GM19238 (cell line): ENCODE results near the gene GANC.

Source experiments
- DNase-seq: peaks from one replicate; pipeline ENCODE4 v3.0.0; 2011; ENCODE audit warnings: low spot score; ENCODE audit not compliant: insufficient read length

Gene GANC

GRCh38 chr15:42343596-42344232, 70.7 kb downstream of the GANC start:
- DNase-seq = no peak

- no peak for DNase-seq
Measured at GRCh38 chr15:42344763-42345162, 71.8 kb downstream of the GANC start.

GRCh38 chr15:42345504-42345903, 72.5 kb downstream of the GANC start:
- DNase-seq = no peak

- DNase-seq = no peak
Measured at GRCh38 chr15:42348083-42348482, 75.1 kb downstream of the GANC start.

- no peak for DNase-seq
Measured at GRCh38 chr15:42349186-42349585, 76.2 kb downstream of the GANC start.

GRCh38 chr15:42352401-42352800, 79.4 kb downstream of the GANC start:
- no peak for DNase-seq

- DNase-seq = no peak
Measured at GRCh38 chr15:42353061-42353460, 80.1 kb downstream of the GANC start.

GRCh38 chr15:42354824-42355223, 81.8 kb downstream of the GANC start:
- DNase-seq = no peak

DNA sequence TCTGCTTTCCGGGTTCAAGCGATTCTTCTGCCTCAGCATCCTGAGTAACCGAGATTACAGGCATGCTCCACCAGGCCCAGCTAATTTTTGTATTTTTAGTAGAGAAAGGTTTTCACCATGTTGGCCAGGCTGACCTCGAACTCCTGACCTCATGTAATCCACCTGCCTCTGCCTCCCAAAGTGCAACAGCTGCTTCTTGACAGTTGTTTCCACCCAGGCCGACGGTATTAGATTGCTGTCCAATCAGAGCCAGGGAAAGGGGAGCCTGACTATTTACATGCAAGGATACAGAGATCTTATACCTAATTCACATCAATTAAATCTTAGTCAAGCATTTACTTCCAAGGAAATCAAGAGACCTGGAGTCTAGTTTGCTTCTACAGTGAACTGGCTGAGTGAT, 82.3 kb downstream of the GANC start:
- no peak for DNase-seq

DNA sequence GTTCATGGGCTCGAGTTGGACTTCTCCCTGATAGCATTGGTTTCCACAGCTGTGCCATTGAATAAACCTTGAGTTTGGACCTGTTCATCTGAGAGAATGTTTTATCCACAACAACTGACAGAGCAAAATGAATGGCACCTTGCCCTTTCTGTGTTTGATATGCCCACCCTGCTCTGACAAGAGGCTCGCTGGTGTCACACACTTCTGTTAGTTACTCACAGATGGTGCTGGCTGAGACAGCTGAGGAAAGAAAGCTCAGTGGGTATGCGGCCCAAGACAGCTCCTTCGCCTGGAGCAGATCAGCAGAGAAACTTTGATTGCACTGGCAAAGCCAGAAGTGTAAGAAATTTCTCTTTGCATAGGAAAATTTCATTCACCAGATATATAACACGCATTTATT, 83.8 kb downstream of the GANC start:
- DNase-seq = no peak

DNA sequence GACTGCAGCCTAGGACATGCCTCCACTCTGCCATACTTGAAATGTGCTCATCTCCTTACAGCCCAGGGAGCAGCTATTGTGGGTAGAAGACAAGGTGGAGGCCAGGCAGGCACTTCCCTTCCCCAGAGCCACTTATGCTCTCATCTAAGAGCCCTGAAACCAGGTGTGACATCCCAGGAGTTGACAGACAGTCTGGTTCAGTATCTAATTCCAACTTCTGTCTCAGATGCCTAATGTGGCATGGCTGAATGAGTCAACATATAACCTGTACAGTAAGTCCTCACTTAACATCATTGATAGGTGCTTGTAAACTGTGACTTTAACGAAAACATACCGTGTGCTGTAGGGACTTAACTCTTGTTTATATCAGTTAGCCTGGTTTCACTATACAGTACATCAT, 85.1 kb downstream of the GANC start:
- DNase-seq = no peak

- DNase-seq = no peak
Measured at GRCh38 chr15:42359249-42359648, 86.2 kb downstream of the GANC start, which contains the start of gene CAPN3. Gene CAPN3, plus strand, starts transcription at chr15:42359501. Its CDS starts 305 bp downstream, at chr15:42359806.

GRCh38 chr15:42359985-42360384, 87.0 kb downstream of the GANC start:
- no peak for DNase-seq

GRCh38 chr15:42360535-42361112, 87.6 kb downstream of the GANC start:
- no peak for DNase-seq

- DNase-seq = no peak
Measured at GRCh38 chr15:42363487-42363886, 90.5 kb downstream of the GANC start.

DNA sequence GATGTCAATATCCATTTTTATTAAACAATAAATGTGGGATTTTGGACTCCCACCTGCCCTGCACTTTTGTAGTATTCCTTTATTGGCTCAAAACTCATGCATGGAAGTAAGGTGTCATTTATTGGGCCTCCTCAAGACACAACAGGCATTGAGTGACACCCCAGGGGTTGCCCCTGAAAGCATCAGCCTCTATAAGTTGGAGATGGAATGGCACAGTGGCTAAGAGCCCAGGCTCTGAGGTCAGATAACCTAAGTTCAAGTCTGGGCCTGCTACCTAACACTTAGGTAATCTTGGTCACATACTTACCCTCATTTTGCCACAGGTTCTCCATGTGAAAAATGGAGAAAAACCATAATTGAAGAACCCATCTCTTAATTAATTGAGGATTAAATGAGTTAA, 90.9 kb downstream of the GANC start:
- DNase-seq = no peak

- DNase-seq = no peak
Measured at GRCh38 chr15:42364529-42364928, 91.5 kb downstream of the GANC start.

GRCh38 chr15:42365921-42366550, 93.0 kb downstream of the GANC start:
- DNase-seq = no peak

GRCh38 chr15:42367041-42367440, 94.0 kb downstream of the GANC start:
- no peak for DNase-seq

- DNase-seq = no peak
Measured at GRCh38 chr15:42368096-42368495, 95.1 kb downstream of the GANC start.

GRCh38 chr15:42371096-42371495, 98.1 kb downstream of the GANC start:
- no peak for DNase-seq

DNA sequence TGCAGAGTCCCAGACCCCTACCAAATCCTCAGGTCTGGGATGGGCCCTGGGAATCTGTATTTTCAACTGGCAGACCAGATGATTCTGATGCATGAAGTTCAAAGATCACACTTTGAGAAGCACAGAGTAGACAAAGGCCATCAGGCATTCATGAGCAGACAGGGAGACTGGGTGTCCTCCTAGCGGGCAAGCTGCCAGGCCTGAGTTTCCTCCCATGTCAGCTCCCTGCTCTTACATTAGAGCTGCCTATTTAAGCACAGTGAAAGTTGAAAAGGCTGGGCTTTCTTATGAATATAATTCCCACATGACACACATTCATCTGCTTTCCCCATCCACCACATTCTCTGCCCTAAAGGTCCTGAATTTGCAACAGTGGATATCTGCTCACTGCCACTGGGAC, 100.3 kb downstream of the GANC start:
- no peak for DNase-seq

GRCh38 chr15:42373936-42374335, 100.9 kb downstream of the GANC start:
- no peak for DNase-seq
